GM21737 (cell line): ENCODE measurements around the gene ANKHD1.

Experiments used
- ATAC-seq: cut with Tn5 transposase; IDR thresholded peaks from one replicate; pipeline ENCODE4 v1.9.1; 2021; ENCODE audit warnings: mild to moderate bottlenecking, moderate library complexity; ENCODE audit not compliant: unreplicated experiment

Gene ANKHD1, protein sequence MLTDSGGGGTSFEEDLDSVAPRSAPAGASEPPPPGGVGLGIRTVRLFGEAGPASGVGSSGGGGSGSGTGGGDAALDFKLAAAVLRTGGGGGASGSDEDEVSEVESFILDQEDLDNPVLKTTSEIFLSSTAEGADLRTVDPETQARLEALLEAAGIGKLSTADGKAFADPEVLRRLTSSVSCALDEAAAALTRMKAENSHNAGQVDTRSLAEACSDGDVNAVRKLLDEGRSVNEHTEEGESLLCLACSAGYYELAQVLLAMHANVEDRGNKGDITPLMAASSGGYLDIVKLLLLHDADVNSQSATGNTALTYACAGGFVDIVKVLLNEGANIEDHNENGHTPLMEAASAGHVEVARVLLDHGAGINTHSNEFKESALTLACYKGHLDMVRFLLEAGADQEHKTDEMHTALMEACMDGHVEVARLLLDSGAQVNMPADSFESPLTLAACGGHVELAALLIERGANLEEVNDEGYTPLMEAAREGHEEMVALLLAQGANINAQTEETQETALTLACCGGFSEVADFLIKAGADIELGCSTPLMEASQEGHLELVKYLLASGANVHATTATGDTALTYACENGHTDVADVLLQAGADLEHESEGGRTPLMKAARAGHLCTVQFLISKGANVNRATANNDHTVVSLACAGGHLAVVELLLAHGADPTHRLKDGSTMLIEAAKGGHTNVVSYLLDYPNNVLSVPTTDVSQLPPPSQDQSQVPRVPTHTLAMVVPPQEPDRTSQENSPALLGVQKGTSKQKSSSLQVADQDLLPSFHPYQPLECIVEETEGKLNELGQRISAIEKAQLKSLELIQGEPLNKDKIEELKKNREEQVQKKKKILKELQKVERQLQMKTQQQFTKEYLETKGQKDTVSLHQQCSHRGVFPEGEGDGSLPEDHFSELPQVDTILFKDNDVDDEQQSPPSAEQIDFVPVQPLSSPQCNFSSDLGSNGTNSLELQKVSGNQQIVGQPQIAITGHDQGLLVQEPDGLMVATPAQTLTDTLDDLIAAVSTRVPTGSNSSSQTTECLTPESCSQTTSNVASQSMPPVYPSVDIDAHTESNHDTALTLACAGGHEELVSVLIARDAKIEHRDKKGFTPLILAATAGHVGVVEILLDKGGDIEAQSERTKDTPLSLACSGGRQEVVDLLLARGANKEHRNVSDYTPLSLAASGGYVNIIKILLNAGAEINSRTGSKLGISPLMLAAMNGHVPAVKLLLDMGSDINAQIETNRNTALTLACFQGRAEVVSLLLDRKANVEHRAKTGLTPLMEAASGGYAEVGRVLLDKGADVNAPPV (N-terminal part only)

DNA sequence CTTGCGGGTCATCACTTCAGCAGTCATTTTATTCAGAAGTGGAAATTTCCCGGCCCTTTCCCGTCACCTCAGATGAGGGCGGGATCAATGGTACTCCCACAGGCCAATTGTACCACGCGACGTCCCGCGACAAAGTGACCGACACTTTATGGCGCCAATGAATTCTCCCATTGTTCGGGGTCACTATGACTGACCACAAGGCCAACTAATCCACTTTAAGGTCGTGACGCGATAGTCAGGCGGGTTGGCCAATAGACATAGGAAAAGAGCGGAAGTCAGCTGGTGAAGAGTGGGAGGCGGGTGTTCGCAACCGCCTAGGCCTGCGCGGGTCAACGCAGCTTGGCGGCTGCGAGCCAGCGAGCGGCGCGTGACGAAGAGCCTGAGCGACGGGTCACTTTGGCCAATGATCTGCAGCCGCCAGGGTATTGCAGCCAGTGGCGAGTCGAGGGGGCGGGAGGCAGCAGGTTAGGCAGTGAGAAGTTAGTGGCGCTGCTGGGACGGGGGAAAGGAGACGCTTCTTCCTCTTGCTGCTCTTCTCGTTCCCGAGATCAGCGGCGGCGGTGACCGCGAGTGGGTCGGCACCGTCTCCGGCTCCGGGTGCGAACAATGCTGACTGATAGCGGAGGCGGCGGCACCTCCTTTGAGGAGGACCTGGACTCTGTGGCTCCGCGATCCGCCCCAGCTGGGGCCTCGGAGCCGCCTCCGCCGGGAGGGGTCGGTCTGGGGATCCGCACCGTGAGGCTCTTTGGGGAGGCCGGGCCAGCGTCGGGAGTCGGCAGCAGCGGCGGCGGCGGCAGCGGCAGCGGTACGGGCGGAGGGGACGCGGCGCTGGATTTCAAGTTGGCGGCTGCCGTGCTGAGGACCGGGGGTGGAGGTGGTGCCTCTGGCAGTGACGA lies at the start of gene ANKHD1:
Gene ANKHD1, plus strand, starts transcription at position 472 of the 896 bp plus-strand sequence. Its CDS starts 135 bp downstream, at position 607.
- peak; percentile 87 for ATAC-seq

DNA sequence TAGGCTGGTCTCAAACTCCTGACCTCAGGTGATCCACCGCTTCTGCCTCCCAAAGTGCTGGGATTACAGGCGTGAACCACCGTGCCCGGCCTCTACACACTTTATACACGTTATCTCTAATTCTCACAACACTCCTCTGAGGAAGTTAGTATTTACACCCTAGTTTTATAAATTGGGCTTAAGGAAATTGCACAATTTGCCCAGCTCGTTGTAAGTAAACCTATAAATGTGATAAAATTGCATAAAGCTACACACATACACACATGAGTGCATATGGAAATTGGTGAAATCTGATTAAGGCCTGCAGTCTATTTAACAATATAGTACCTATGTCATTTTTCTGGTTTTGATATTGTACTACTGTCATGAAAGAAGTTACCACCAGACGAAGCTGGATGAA lies 46.1 kb upstream of the ANKHD1 start:
- no peak for ATAC-seq

DNA sequence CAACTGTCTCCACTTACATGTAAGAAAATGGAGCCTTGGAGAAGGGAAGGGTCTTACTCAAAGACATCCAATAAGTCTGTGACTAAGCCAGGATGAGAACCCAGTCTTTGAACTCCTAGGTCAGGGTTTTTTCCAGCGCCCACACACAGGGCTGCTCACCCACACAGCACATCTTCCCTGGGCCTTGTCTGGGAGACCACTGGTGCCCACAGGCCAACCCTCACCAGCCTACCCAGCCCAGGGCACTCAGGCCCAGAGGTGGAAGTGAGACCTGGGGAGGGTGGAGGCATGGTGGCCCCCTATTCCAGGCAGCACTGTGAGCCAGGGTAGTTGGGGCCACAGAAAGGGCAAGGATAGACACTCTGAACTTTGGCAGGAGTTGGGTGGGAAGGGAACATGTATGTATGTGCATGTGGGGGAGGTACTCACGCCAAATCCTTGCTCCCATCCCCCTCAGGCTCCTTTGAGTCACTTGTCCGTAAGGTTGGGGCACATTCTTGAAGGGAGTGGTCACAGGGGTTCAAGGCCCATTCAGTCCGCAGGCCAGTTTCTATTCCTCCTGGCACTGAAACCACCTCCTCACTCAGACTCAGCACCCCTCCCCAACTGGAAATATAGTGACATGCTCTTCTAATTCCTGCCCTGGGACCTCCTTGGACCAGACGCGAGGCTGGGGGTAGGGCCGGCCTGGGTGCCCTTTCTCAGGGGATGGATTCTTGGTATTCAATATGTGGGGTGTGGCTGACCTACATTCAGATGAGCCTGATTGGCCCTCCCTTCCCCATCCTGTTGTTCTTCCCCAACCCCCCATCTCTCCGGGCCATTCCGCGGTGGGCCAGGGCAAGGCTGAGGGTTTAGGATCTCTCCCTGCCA lies 44.5 kb upstream of the ANKHD1 start:
- peak; percentile 29 for ATAC-seq

DNA sequence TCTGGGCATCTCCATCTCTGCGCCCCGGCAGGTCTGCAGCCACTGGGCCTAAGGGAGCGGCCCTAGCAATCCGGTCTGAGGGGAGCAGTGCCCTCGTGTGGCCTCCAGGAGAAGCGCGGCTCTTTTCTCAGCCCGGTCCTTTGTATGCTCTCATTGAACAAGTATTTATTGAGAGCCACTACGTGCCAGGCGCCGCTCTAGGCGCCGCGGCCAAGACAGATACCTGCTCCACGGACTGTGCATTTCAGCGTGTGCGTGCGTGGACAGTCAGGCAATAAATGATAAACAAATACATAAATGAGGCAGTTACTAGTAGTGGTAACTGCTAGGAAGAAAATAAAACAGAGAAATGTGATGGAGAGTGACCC lies 43.9 kb upstream of the ANKHD1 start:
- ATAC-seq = peak; percentile 89

DNA sequence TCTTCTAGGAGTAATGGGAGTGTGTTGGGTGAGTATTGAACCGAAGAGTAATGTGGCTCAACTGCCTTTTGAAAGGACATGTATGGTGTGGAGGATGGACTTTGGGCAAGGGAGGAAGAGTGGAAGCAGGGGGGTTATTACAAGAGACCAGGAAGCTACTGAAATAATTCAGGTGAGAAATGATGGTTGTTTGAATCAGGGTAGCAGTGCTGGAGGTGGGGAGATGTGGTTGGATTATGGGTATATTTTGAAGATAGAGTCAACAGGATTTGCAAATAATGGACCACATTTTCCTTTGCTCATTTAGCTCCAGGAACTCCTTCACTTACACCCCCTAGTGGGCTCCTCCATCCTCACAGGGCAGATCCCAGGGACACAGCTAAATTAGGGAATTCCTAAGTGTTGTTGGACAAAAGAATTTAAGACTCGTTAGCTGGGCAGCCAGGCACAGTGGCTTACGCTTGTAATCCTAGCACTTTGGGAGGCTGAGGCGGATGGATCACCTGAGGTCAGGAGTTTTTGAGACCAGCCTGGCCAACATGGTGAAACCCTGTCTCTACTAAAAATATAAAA lies 42.8 kb upstream of the ANKHD1 start:
- ATAC-seq = no peak

DNA sequence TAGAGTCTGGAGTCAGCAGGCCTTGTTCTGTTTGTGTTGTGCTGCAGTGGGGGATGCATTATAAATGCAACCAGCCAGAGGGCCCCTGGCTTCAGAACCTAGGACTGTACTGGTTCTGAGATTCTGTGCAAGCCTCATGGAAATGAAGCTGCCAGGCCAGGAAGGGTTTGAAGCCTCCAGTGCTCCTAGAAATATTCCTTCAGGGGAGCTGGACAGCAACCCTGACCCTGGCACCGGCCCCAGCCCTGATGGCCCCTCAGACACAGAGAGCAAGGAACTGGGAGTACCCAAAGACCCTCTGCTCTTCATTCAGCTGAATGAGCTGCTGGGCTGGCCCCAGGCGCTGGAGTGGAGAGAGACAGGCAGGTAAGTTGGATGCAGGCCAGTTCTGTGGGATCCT lies 41.5 kb upstream of the ANKHD1 start, which contains the start of gene SLC4A9:
Gene SLC4A9, plus strand, starts transcription at position 94 of the 400 bp plus-strand sequence. Its CDS starts 43 bp downstream, at position 137.
- no peak for ATAC-seq

DNA sequence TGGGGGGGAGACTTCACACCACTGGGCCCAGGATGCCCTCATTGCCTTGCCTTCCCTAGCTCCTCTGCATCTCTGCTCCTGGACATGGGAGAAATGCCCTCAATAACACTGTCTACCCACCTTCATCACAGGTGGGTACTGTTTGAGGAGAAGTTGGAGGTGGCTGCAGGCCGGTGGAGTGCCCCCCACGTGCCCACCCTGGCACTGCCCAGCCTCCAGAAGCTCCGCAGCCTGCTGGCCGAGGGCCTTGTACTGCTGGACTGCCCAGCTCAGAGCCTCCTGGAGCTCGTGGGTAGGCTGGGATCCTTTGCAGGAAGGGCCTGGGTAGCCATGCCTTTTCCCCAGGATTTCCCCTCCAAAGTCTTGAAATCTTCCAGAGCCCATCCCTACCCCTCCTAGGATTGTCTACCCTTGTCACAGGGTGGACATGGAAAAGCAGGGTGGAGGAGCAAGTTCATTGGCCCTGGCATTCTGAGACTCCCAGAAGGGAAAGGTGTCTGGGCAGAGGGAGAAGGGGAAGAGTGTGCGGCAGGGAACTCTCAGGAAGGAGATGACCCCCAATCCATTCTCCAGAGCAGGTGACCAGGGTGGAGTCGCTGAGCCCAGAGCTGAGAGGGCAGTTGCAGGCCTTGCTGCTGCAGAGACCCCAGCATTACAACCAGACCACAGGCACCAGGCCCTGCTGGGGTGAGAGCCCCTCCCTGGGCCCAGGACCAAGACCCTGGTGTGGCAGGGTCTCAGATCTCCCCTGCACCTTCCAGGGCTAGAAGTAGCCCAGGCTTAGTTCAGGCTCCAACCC lies 40.8 kb upstream of the ANKHD1 start:
- no peak for ATAC-seq

DNA sequence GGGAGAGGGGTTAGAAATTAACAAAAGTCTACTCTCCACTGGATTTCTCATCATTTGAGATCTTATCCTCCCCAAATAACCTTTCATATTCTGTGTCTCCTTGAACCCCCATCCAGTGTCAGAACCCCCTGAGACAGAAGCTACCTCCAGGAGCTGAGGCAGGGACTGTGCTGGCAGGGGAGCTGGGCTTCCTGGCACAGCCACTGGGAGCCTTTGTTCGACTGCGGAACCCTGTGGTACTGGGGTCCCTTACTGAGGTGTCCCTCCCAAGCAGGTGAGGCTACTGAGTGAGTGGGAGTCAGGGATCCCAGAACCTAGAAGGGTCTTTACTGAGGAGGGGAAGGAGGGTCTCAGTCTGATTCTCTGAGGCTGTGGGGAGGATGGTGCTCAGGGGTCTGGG lies 39.7 kb upstream of the ANKHD1 start:
- ATAC-seq = no peak

DNA sequence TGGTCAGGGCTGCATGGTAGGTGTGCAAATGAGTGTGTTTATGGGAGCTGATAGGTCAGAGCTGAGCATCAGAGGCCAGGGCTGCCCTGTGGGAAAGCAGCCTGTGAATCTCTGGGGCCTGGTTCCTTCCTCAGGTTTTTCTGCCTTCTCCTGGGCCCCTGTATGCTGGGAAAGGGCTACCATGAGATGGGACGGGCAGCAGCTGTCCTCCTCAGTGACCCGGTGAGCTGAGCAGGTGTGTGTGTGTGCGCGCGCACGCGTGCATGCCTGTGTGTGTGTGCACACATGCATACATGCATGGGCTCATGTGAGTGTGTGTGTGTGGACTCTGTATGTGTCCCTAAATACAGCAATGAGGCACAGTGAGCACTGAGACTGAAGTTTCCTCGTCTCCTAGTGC lies 39.3 kb upstream of the ANKHD1 start:
- no peak for ATAC-seq

DNA sequence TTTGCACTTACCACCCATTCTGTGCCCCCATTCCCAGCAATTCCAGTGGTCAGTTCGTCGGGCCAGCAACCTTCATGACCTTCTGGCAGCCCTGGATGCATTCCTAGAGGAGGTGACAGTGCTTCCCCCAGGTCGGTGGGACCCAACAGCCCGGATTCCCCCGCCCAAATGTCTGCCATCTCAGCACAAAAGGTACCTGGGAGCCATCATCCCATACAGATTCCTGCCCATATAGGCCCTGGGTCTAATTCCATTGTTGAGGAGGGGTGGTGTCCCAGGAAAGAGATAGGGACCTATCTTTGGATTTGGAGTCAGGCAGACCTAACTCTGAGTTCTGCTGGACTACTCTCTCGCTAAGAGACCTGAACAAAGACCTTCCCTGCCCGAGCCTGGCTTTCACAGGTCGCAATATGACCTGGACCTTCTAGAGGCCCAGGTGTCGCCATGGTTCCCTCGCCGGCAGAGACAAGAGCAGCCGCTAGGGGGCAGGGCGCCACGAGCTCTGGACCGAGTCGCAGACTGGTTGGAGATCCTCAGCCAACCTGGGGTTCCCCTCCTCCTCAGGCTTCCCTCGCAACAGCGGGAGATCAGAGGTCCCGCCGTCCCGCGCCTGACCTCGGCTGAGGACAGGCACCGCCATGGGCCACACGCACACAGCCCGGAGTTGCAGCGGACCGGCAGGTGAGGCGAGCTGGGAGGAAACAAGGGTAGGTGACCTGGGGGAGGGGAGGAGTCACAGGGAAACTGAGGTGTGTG lies 38.6 kb upstream of the ANKHD1 start:
- ATAC-seq = peak; percentile 79

DNA sequence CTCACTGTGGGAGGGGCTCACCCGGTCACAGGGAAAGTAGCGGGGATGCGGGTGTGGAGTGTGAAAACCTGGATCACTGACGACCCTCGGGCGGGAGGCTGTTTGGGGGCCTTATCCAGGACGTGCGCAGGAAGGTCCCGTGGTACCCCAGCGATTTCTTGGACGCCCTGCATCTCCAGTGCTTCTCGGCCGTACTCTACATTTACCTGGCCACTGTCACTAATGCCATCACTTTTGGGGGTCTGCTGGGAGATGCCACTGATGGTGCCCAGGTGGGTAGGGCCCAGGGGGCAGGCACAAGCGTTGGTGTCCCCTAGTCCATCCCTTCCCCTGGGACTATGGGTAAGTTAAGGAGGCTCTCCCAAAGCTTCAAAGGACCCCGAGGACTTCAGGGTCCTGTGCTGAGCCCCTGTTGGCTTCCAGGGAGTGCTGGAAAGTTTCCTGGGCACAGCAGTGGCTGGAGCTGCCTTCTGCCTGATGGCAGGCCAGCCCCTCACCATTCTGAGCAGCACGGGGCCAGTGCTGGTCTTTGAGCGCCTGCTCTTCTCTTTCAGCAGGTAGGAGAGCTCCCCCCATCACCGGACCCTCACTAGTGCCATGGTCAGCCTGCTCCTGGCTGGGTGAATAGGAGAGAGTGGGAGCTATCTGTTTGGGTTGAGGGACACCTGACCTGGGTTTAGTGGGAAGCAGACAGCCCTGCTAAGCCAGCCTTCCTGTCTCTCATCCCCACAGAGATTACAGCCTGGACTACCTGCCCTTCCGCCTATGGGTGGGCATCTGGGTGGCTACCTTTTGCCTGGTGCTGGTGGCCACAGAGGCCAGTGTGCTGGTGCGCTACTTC lies 37.8 kb upstream of the ANKHD1 start:
- no peak for ATAC-seq

DNA sequence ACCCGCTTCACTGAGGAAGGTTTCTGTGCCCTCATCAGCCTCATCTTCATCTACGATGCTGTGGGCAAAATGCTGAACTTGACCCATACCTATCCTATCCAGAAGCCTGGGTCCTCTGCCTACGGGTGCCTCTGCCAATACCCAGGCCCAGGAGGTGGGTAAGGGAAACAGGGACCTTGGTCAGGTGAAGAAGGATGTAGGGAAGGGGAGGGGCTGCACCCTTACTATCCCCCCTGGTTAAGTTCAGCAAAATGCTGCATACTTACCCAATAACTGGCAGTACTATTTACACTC lies 37.2 kb upstream of the ANKHD1 start:
- ATAC-seq = no peak

DNA sequence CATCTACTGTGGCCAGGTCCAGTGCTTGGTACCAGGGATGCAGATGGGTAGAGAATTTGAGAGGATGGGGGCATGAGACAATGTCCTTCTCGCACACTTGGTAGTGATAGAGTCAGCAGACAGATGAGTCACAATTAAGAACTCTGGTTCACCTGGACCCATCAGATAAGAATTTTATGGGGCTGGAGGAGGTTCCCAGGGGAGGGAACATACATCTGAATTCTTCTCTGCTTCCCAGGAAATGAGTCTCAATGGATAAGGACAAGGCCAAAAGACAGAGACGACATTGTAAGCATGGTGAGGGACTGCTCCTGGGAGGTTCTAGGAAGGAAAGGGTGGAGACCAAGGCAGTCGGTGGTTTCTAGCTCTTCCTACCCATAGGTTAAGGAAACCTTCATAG lies 36.4 kb upstream of the ANKHD1 start:
- ATAC-seq = no peak

DNA sequence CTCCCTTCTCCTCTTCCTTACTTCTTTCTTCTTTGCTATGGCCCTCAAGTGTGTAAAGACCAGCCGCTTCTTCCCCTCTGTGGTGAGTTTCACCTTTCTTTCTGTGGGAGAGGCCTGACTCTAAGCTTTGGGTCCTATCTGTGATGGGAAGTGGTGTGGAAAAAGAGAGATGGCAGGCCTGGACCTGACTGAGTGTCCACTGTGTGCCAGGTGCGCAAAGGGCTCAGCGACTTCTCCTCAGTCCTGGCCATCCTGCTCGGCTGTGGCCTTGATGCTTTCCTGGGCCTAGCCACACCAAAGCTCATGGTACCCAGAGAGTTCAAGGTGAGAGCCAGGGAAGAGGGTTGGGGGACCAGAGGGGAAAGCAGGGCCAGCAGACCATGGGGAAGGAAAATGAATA lies 35.7 kb upstream of the ANKHD1 start:
- ATAC-seq = no peak

DNA sequence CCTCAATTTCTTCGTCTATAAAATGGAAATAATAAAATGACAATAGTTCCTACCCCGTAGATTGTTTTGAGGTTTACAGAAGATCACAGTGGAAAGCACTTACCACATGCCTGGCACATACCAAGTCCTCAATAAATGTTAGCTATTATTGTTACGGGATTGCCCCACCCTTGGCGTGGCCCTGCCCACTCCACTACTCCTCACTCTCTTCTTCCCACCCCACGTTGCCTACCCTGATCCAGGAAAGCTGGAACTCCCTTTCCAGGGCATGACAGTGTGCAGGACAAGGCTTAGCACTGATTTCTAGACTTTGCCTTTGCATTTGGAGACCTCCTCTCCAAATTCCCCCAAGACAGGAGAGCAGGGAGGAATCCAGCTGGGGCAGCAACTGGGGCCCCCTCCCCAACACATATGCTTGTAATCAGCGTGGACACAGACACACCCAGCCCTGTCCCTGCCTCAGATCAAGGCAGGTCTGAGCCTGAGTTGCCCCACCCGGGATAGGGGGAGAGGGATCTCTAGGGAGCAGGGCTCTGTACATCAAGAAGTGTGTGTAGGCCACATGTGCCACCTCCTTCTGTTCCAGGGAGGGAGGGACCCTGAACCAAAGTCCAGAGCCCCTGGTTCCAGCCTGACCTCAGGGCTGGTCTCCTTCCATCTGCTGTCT lies 34.9 kb upstream of the ANKHD1 start:
- ATAC-seq = no peak
